Pancreas (tissue), 10 donors: ENCODE results near the gene FASTKD1. TPM values are rescaled to one million over a fixed set of nuclear protein-coding genes. Genes with fewer than 3 reads are reported as not detected.
"Not testable (repeated sequence)": the region's sequence is repeated elsewhere in the genome, so short reads cannot be mapped to it uniquely, and the experiment has no call there.

Experiments used
- ATAC-seq, 4 donors: fragments of 200-7000 bp; cut with Tn5 transposase; one replicate each; pipeline versions ENCODE4 v1.8.0 to v1.9.1; 2020; ENCODE audit warnings: mild to moderate bottlenecking in 4 of 4, moderate library complexity in 4 of 4
- DNase-seq, 6 donors: peaks; one replicate each; pipeline ENCODE4 v3.0.0-alpha.2; 2020
- FAIRE-seq: peaks from 2 replicates; lab custom pipeline; 2012; peaks lifted over from hg19 to GRCh38; lab: Jason Lieb, UNC
- H3K27ac ChIP-seq, 4 donors: fragments of 200-600 bp; sonication (generic); 1 replicate in 3 of 4; 2 replicates in 1 of 4; pipeline versions ENCODE4 v1.5.0 to v1.8.0; 2020
- H3K27me3 ChIP-seq, 4 donors: fragments of 200-600 bp; one replicate each; pipeline ENCODE4 v1.8.0; 2021
- H3K36me3 ChIP-seq, 3 donors: fragments of 200-600 bp; sonication (generic) in 1 of 3; one replicate each; pipeline versions ENCODE4 v1.5.0 to v1.8.0; 2020 to 2021
- H3K4me1 ChIP-seq, 3 donors: fragments of 200-600 bp; one replicate each; pipeline ENCODE4 v1.8.0; 2021
- H3K4me3 ChIP-seq, 4 donors: fragments of 200-600 bp; sonication (generic) in 2 of 4; one replicate each; pipeline versions ENCODE4 v1.5.0 to v1.8.0; 2020 to 2021
- H3K9me3 ChIP-seq, 4 donors: fragments of 200-600 bp; one replicate each; pipeline ENCODE4 v1.8.0; 2021
- CTCF ChIP-seq, 4 donors: fragments of 200-600 bp; sonication (generic) in 3 of 4; IDR thresholded peaks; one replicate each; pipeline versions ENCODE4 v1.5.0 to v1.8.0; 2021; ENCODE audit warnings: antibody characterized with exemption in 4 of 4
- WGBS, 2 donors: extraction: QIAGEN DNeasy Blood & Tissue Kit; methylation state at CpG; one replicate each; pipeline ENCODE4 v1.1.7; 2013; 5-methylcytosine and 5-hydroxymethylcytosine counted together
- intact Hi-C, 3 donors: fragments of 100-400 bp; cut with DNase I; formaldehyde crosslinking; loops; one replicate each; pipeline versions ENCODE4 v1.11.1 to v1.14.2; 2022
- polyA plus RNA-seq, 2 donors: library from polyadenylated mRNA; stranded (reverse); fragments of 200-250 nt; gene quantifications; one replicate each; pipeline ENCODE4 v1.2.3, GENCODE V29; 2013
- total RNA-seq, 6 donors: library from RNA; stranded (reverse); fragmentation: NEBNext Ultra II Directional in 4 of 6; extraction: Animal tissue kit (Norgen Biotek cat#: 25700) in 4 of 6; gene quantifications; one replicate each; pipeline versions ENCODE4 v1.2.1 to v1.2.4, GENCODE V29; 2021 to 2023
- donor health status: healthy with polysubstance abuse.
- donor health status: DM: no; HTN: no; CAD: no; lungs with moderate emphysema.
- donor health status: DM: no; HTN: no; CAD: no.
- donor health status: control.
- donor health status: control.
- donor health status: Bipolar disorder and iron deficiency.
- donor health status: DM: yes; HTN: yes; CAD: no.
- donor health status: DM: no; HTN: no; CAD: no.
- donor health status: DM: no; HTN: no; CAD: no.
- donor health status: DM: yes; HTN: yes; CAD: no.

Gene FASTKD1
- total and polyA plus RNA-seq, 8 donors = 5.5 to 35.9 (median 11.5) TPM

- no peak for ATAC-seq
- H3K27ac ChIP-seq = no peak overlapping the region
- H3K4me1 ChIP-seq = peaks cover 7 to 13% (median 11%) of the 10 kb centered on the region in 3 donors
- no peaks in the 10 kb centered on the region for H3K9me3 ChIP-seq
- no peaks in the 10 kb centered on the region for H3K36me3 ChIP-seq
- FAIRE-seq = no peak
- no peak for DNase-seq
- no peak overlapping the region for H3K4me3 ChIP-seq
- 78 to 81% methylated on average over 8 of the region's 8 CpGs for WGBS, 2 donors
- H3K27me3 ChIP-seq = no peaks in the 10 kb centered on the region
- no peak for TF ChIP-seq CTCF (IDR thresholded peaks at IDR 0.05)
- intact Hi-C loops = no loop called here
Measured at GRCh38 chr2:169590804-169591203, 17.1 kb upstream of the FASTKD1 start.

- no peak for FAIRE-seq
Measured at GRCh38 chr2:169585673-169586072, 12.0 kb upstream of the FASTKD1 start.

GRCh38 chr2:169584005-169584877 lies 10.6 kb upstream of the FASTKD1 start, which contains the start of gene PPIG:
PPIG (plus strand) TSS chr2:169584351; CDS start chr2:169604042, 19,691 bp downstream.
- intact Hi-C loops = no loop called here
- Histone ChIP-seq H3K4me3 (peak within 1 kb of the TSS; percentile 53 to 77 (median 66)), H3K4me1 (peaks cover 7 to 16% (median 14%) of the 10 kb centered on the region in 3 donors), H3K27ac (peak within 1 kb of the TSS; percentile 90 to 97 (median 94)), H3K9me3 (no peaks in the 10 kb centered on the region), H3K27me3 (no peaks in the 10 kb centered on the region), H3K36me3 (no peaks in the 10 kb centered on the region)
- DNase-seq (peak; percentile 85 to 93 (median 88)), ATAC-seq (peak; percentile 94 to 98 (median 98)), FAIRE-seq (no peak)
- no peak for TF ChIP-seq CTCF (IDR thresholded peaks at IDR 0.05)
- 4% methylated on average over 49 of the region's 49 CpGs for WGBS, 2 donors

More at GRCh38 chr2:169585673-169586072, 12.0 kb upstream of the FASTKD1 start:
- ATAC-seq = no peak
- Histone ChIP-seq H3K4me3 (peak overlapping the region; percentile 53 to 77 (median 66)), H3K36me3 (no peaks in the 10 kb centered on the region), H3K27ac (peak overlapping the region in 1 of 4 donors; percentile 97), H3K9me3 (no peaks in the 10 kb centered on the region), H3K4me1 (peaks cover 7 to 16% (median 14%) of the 10 kb centered on the region in 3 donors), H3K27me3 (no peaks in the 10 kb centered on the region)
- no peak for DNase-seq
- TF ChIP-seq CTCF (IDR thresholded peaks at IDR 0.05) = no peak
- WGBS, 2 donors = 6% methylated on average over 7 of the region's 7 CpGs
- intact Hi-C loops = no loop called here

- peak overlapping the region in 2 of 4 donors; percentile 65 to 77 for H3K4me3 ChIP-seq
- FAIRE-seq = no peak
- ATAC-seq = no peak
- H3K27me3 ChIP-seq = no peaks in the 10 kb centered on the region
- H3K9me3 ChIP-seq = no peaks in the 10 kb centered on the region
- TF ChIP-seq CTCF (IDR thresholded peaks at IDR 0.05) = no peak
- WGBS, 2 donors = 89 to 92% methylated on average over 5 of the region's 5 CpGs
- no peak for DNase-seq
- intact Hi-C loops = no loop called here
- no peaks in the 10 kb centered on the region for H3K36me3 ChIP-seq
- no peak overlapping the region for H3K27ac ChIP-seq
- H3K4me1 ChIP-seq = peaks cover 7 to 16% (median 14%) of the 10 kb centered on the region in 3 donors
Measured at GRCh38 chr2:169583518-169583917, 9.9 kb upstream of the FASTKD1 start.

- FAIRE-seq, H3K27ac ChIP-seq, DNase-seq, intact Hi-C loops, H3K4me3 ChIP-seq, H3K9me3 ChIP-seq, H3K27me3 ChIP-seq, H3K36me3 ChIP-seq, ATAC-seq: not testable (repeated sequence)
- WGBS, 2 donors = 97 to 98% methylated on average over 10 of the region's 10 CpGs
- H3K4me1 ChIP-seq = peaks cover 7 to 16% (median 14%) of the 10 kb centered on the region in 3 donors
Measured at GRCh38 chr2:169582552-169583266, 9.0 kb upstream of the FASTKD1 start.
